ENCODE results near the gene RARRES2.

The RARRES2 gene

GRCh38 chr7:150384406-150385301, 43.2 kb upstream of the RARRES2 start:
- no peak for TF ChIP-seq CTCF (conservative IDR thresholded peaks at IDR 0.05)
- H3K27ac ChIP-seq: no peak overlapping the region

GRCh38 chr7:150383710-150384397, 42.4 kb upstream of the RARRES2 start:
- peak overlapping the region; percentile 41 for H3K27ac ChIP-seq
- TF ChIP-seq CTCF (conservative IDR thresholded peaks at IDR 0.05): no peak

GRCh38 chr7:150382844-150383225, 41.4 kb upstream of the RARRES2 start:
- no peak for TF ChIP-seq CTCF (conservative IDR thresholded peaks at IDR 0.05)
- peak overlapping the region; percentile 41 for H3K27ac ChIP-seq

- TF ChIP-seq CTCF (conservative IDR thresholded peaks at IDR 0.05): no peak
- H3K27ac ChIP-seq: peak overlapping the region; percentile 41
Observed at GRCh38 chr7:150382123-150382843, 40.9 kb upstream of the RARRES2 start.

GRCh38 chr7:150381785-150382122, 40.3 kb upstream of the RARRES2 start:
- no peak for TF ChIP-seq CTCF (conservative IDR thresholded peaks at IDR 0.05)
- peak overlapping the region; percentile 41; the same call in 1 of the 2 replicates for H3K27ac ChIP-seq

GRCh38 chr7:150381096-150381495, 39.7 kb upstream of the RARRES2 start:
- no peak overlapping the region for H3K27ac ChIP-seq
- no peak for TF ChIP-seq CTCF (conservative IDR thresholded peaks at IDR 0.05)

GRCh38 chr7:150380463-150380862, 39.0 kb upstream of the RARRES2 start:
- TF ChIP-seq CTCF (conservative IDR thresholded peaks at IDR 0.05): no peak
- H3K27ac ChIP-seq: peak overlapping the region; percentile 92; the same call in 1 of the 2 replicates
